ENCODE results near the gene TUBD1. TPM values are rescaled to one million over a fixed set of nuclear protein-coding genes. Genes with fewer than 3 reads are reported as not detected.
"Not testable (repeated sequence)": the region's sequence is repeated elsewhere in the genome, so short reads cannot be mapped to it uniquely, and the experiment has no call there.

The TUBD1 gene
- total RNA-seq, 2 experiments from 2014 or later: 7.3 to 9.4 TPM

DNA sequence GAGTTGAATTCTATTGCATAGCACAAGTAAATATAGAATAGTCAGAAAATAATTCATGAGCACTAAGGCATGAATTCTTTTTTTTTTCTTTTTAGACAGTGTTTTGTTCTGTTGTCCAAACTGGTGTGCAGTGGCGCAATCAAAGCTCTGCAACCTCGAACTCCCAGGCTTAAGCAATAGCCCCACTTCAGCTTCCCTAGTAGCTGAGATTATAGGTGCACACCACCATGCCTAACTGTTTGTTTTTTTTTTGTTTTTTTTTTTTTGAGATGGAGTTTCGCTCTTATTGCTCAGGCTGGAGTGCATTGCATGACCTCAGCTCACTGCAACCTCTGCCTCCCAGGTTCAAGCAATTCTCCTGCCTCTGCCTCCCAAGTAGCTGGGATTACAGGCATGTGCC, 16.6 kb downstream of the TUBD1 start:
- Histone ChIP-seq H3K9me3 (ENCODE audit: control insufficient read depth in 1 of 2, insufficient read depth in 1 of 2, low read length in 2 of 2) (no peaks in the 10 kb centered on the region), H3K4me1 (ENCODE audit: insufficient read depth, low read length) (no peaks in the 10 kb centered on the region), H3K4me3 (ENCODE audit: low read length) (no peak overlapping the region), H3K27ac (ENCODE audit: low read depth in 1 of 2, low read length in 2 of 2) (no peak overlapping the region), H3K36me3 (ENCODE audit: insufficient read depth, low read length) (peaks cover 64% of the 10 kb centered on the region), H3K27me3 (ENCODE audit: control insufficient read depth in 1 of 2, insufficient read depth in 2 of 2, low read length in 2 of 2) (no peaks in the 10 kb centered on the region)
- H3K36me3 Mint-ChIP-seq (ENCODE audit: low read depth): peaks cover 70% of the 10 kb centered on the region
- H3K4me1 Mint-ChIP-seq (ENCODE audit: low read depth): no peaks in the 10 kb centered on the region
- H3K4me3 Mint-ChIP-seq: no peak overlapping the region
- intact Hi-C loops (cut with DNase I, micrococcal nuclease): no loop called here
- ATAC-seq (ENCODE audit: poor library complexity): no peak
- no peak overlapping the region for H3K27ac Mint-ChIP-seq
- DNase-seq: no peak
- H3K9me3 Mint-ChIP-seq: no peaks in the 10 kb centered on the region
- TF ChIP-seq, protein P1, sequence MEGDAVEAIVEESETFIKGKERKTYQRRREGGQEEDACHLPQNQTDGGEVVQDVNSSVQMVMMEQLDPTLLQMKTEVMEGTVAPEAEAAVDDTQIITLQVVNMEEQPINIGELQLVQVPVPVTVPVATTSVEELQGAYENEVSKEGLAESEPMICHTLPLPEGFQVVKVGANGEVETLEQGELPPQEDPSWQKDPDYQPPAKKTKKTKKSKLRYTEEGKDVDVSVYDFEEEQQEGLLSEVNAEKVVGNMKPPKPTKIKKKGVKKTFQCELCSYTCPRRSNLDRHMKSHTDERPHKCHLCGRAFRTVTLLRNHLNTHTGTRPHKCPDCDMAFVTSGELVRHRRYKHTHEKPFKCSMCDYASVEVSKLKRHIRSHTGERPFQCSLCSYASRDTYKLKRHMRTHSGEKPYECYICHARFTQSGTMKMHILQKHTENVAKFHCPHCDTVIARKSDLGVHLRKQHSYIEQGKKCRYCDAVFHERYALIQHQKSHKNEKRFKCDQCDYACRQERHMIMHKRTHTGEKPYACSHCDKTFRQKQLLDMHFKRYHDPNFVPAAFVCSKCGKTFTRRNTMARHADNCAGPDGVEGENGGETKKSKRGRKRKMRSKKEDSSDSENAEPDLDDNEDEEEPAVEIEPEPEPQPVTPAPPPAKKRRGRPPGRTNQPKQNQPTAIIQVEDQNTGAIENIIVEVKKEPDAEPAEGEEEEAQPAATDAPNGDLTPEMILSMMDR (IDR thresholded peaks at IDR 0.05): no peak
- ChIA-PET CTCF (interaction anchor here (0.9 kb wide), 1 partner anchor 17 kb away, joined by 4 read pairs; no protein-coding TSS in a partner anchor), POLR2A (no interaction called here)
- no peaks in the 10 kb centered on the region for H3K27me3 Mint-ChIP-seq

DNA sequence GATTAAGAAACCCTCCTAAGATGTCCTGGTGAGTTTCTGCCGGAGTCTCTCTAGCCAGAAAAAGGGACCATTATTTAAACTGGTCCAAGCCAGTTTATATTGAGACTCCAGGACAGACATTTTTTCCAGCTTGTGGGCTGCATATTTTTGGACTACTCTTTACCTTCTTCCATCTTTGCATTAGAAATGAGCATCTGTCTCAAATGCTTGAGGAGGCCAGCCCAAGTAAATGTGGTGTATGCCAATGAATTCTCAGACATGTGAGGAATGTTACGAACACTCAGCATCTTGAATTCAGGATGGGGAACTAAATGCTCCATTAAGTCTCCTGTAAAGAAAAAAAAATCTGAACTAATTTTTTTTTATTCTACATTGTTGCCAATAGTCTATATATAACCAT, 18.4 kb downstream of the TUBD1 start:
- Histone ChIP-seq H3K9me3 (ENCODE audit: control insufficient read depth in 1 of 2, insufficient read depth in 1 of 2, low read length in 2 of 2) (no peaks in the 10 kb centered on the region), H3K36me3 (ENCODE audit: insufficient read depth, low read length) (peaks cover 49% of the 10 kb centered on the region), H3K27me3 (ENCODE audit: control insufficient read depth in 1 of 2, insufficient read depth in 2 of 2, low read length in 2 of 2) (no peaks in the 10 kb centered on the region), H3K27ac (ENCODE audit: low read depth in 1 of 2, low read length in 2 of 2) (no peak overlapping the region), H3K4me3 (ENCODE audit: low read length) (no peak overlapping the region), H3K4me1 (ENCODE audit: insufficient read depth, low read length) (no peaks in the 10 kb centered on the region)
- Mint-ChIP-seq H3K9me3 (no peaks in the 10 kb centered on the region), H3K27me3 (no peaks in the 10 kb centered on the region), H3K4me1 (ENCODE audit: low read depth) (no peaks in the 10 kb centered on the region), H3K36me3 (ENCODE audit: low read depth) (peaks cover 69% of the 10 kb centered on the region), H3K4me3 (no peak overlapping the region), H3K27ac (no peak overlapping the region)
- intact Hi-C loops (cut with DNase I, micrococcal nuclease): no loop called here
- ChIA-PET CTCF (interaction anchor here (2.4 kb wide), 1 partner anchor 121 kb away, joined by 5 read pairs; no protein-coding TSS in a partner anchor), POLR2A (no interaction called here)
- DNase-seq: no peak
- ATAC-seq (ENCODE audit: poor library complexity): no peak
- TF ChIP-seq, protein P1 (IDR thresholded peaks at IDR 0.05): no peak

DNA sequence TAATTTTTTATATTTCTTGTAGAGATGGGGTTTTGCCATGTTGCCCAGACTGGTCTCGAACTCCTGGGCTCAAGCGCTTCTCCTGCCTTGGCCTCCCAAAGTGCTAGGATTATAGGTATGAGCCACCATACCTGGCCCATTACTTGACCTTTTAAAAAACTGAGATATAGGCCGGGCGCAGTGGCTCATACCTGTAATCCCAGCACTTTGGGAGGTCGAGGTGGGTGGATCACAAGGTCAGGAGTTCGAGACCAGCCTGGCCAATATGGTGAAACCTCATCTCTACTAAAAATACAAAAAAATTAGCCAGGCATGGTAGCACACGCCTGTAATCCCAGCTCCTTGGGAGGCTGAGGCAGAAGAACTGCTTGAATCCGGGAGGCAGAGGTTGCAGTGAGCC, 19.3 kb downstream of the TUBD1 start:
- H3K9me3 Mint-ChIP-seq; H3K9me3 ChIP-seq (ENCODE audit: control insufficient read depth in 1 of 2, insufficient read depth in 1 of 2, low read length in 2 of 2); intact Hi-C loops (cut with DNase I, micrococcal nuclease); POLR2A ChIA-PET; H3K4me1 ChIP-seq (ENCODE audit: insufficient read depth, low read length); H3K4me1 Mint-ChIP-seq (ENCODE audit: low read depth); H3K4me3 Mint-ChIP-seq; H3K4me3 ChIP-seq (ENCODE audit: low read length); DNase-seq; ATAC-seq (ENCODE audit: poor library complexity); H3K27ac Mint-ChIP-seq; H3K27ac ChIP-seq (ENCODE audit: low read depth in 1 of 2, low read length in 2 of 2); H3K27me3 Mint-ChIP-seq; H3K27me3 ChIP-seq (ENCODE audit: control insufficient read depth in 1 of 2, insufficient read depth in 2 of 2, low read length in 2 of 2): not testable (repeated sequence)
- H3K36me3 ChIP-seq (ENCODE audit: insufficient read depth, low read length): peaks cover 46% of the 10 kb centered on the region
- peaks cover 66% of the 10 kb centered on the region for H3K36me3 Mint-ChIP-seq (ENCODE audit: low read depth)
- CTCF ChIA-PET: interaction anchor here (2.4 kb wide), 1 partner anchor 120 kb away, joined by 5 read pairs; no protein-coding TSS in a partner anchor

DNA sequence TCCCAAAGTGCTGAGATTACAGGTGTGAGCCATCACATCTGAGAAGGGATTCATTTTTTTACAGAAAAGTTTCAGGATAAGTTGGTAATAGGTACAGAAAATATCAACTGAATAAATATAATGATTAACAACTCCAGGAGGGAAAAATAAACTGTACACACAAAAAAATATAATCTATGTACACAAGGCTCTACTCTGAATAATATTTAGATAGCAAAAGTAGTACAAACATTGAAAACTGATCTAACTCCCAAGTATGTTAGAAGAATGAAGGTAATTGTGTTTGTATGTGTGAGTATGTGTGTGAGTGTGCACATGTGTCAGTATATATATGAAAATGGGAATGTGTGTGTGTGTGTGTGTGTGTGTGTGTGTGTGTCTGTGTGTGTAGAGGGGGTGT, 20.4 kb downstream of the TUBD1 start:
- H3K36me3 ChIP-seq (ENCODE audit: insufficient read depth, low read length): peaks cover 41% of the 10 kb centered on the region
- Mint-ChIP-seq H3K9me3 (no peaks in the 10 kb centered on the region), H3K4me1 (ENCODE audit: low read depth) (no peaks in the 10 kb centered on the region), H3K36me3 (ENCODE audit: low read depth) (peaks cover 56% of the 10 kb centered on the region), H3K4me3 (no peak overlapping the region), H3K27me3 (no peaks in the 10 kb centered on the region), H3K27ac (no peak overlapping the region)
- H3K27ac ChIP-seq (ENCODE audit: low read depth in 1 of 2, low read length in 2 of 2): no peak overlapping the region
- TF ChIP-seq, protein P1 (IDR thresholded peaks at IDR 0.05): no peak
- H3K27me3 ChIP-seq (ENCODE audit: control insufficient read depth in 1 of 2, insufficient read depth in 2 of 2, low read length in 2 of 2): no peaks in the 10 kb centered on the region
- H3K9me3 ChIP-seq (ENCODE audit: control insufficient read depth in 1 of 2, insufficient read depth in 1 of 2, low read length in 2 of 2): no peaks in the 10 kb centered on the region
- intact Hi-C loops (cut with DNase I, micrococcal nuclease): no loop called here
- H3K4me3 ChIP-seq (ENCODE audit: low read length): no peak overlapping the region
- DNase-seq (no peak), ATAC-seq (ENCODE audit: poor library complexity) (no peak)
- POLR2A ChIA-PET: no interaction called here
- H3K4me1 ChIP-seq (ENCODE audit: insufficient read depth, low read length): no peaks in the 10 kb centered on the region
- CTCF ChIA-PET: interaction anchor here (0.8 kb wide), 1 partner anchor 20 kb away, joined by 3 read pairs; no protein-coding TSS in a partner anchor
